ENCODE data around the gene STKLD1. TPM values are rescaled to one million over a fixed set of nuclear protein-coding genes. Genes with fewer than 3 reads are reported as not detected.

Gene STKLD1
- total and polyA plus RNA-seq, 2 donors (not counting 1 experiment from before 2014, with no cell fraction given), result 0.18 to 1.1 TPM

DNA sequence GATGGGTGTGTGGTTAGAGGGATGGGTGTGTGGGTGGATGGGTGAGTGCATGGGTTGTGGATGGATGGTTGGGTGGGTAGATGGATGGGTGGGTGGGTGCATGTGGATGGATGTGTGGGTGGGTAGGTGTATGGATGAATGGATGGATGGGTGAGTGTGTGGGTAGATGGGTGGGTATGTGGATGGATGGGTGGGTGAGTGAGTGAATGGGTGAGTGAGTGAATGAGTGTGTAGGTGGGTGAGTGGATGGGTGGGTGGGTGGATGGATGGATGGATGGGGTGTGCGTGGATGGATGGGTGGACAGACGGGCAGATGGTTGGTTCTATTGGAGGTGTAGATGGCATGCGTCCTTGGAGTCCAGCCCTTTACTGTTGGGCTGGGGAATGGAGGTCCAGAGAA, 17.2 kb downstream of the STKLD1 start:
- Histone ChIP-seq H3K27me3 (replicated peaks in 1 of 4; ENCODE audit: control extremely low read depth in 1 of 4, control insufficient read depth in 3 of 4, insufficient read depth in 4 of 4, low read length in 3 of 4) (peaks cover 0 to 12% (median 0%) of the 10 kb centered on the region in 4 experiments), H3K4me3 (ENCODE audit: control extremely low read depth in 1 of 5, extremely low read depth in 1 of 5, insufficient read depth in 1 of 5, low read depth in 2 of 5, low read length in 4 of 5) (no peak overlapping the region), H4K20me1 (ENCODE audit: control insufficient read depth, insufficient read depth, low read length, poor library complexity, severe bottlenecking) (no peaks in the 10 kb centered on the region), H2AFZ (ENCODE audit: insufficient read depth, low read depth, low read length, poor library complexity, severe bottlenecking) (no peak overlapping the region), H3K4me1 (ENCODE audit: control insufficient read depth in 2 of 2, insufficient read depth in 2 of 2, low read length in 2 of 2) (no peaks in the 10 kb centered on the region), H3K36me3 (replicated peaks in 1 of 2; ENCODE audit: control extremely low read depth in 1 of 2, control insufficient read depth in 1 of 2, extremely low read depth in 1 of 2, insufficient read depth in 2 of 2, low read length in 1 of 2) (no peaks in the 10 kb centered on the region), H3K79me2 (ENCODE audit: control insufficient read depth, insufficient read depth, low read length) (no peaks in the 10 kb centered on the region), H3K9me3 (ENCODE audit: control extremely low read depth in 1 of 3, control insufficient read depth in 2 of 3, insufficient read depth in 1 of 3, low read length in 2 of 3) (no peaks in the 10 kb centered on the region), H3K9ac (ENCODE audit: low read length) (no peak overlapping the region), H3K4me2 (replicated peaks; ENCODE audit: low read depth, low read length, poor library complexity, severe bottlenecking) (no peak overlapping the region), H3K27ac (ENCODE audit: low read length in 2 of 2) (no peak overlapping the region)
- ChIA-PET CTCF (no interaction called here), POLR2A (no interaction called here)
- WGBS (ENCODE audit: insufficient coverage), result 100% methylated on average over 3 of the region's 3 CpGs
- DNase-seq (no peak), ATAC-seq (ENCODE audit: low read depth) (no peak)
- no peaks in the 10 kb centered on the region for H3K4me1 Mint-ChIP-seq
- no peak overlapping the region for H3K27ac Mint-ChIP-seq
- intact Hi-C loops (cut with micrococcal nuclease), result no loop called here
- no peak overlapping the region for H3K4me3 Mint-ChIP-seq
- H3K27me3 Mint-ChIP-seq, result peaks cover 8% of the 10 kb centered on the region
- no peaks in the 10 kb centered on the region for H3K9me3 Mint-ChIP-seq (ENCODE audit: insufficient read depth)
- no peak for TF ChIP-seq EZH2 (IDR thresholded peaks at IDR 0.05; ENCODE audit: borderline replicate concordance, insufficient read depth, low read depth, low read length, poor library complexity, severe bottlenecking)
- TF ChIP-seq, protein P1, sequence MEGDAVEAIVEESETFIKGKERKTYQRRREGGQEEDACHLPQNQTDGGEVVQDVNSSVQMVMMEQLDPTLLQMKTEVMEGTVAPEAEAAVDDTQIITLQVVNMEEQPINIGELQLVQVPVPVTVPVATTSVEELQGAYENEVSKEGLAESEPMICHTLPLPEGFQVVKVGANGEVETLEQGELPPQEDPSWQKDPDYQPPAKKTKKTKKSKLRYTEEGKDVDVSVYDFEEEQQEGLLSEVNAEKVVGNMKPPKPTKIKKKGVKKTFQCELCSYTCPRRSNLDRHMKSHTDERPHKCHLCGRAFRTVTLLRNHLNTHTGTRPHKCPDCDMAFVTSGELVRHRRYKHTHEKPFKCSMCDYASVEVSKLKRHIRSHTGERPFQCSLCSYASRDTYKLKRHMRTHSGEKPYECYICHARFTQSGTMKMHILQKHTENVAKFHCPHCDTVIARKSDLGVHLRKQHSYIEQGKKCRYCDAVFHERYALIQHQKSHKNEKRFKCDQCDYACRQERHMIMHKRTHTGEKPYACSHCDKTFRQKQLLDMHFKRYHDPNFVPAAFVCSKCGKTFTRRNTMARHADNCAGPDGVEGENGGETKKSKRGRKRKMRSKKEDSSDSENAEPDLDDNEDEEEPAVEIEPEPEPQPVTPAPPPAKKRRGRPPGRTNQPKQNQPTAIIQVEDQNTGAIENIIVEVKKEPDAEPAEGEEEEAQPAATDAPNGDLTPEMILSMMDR (IDR thresholded peaks at IDR 0.05), result no peak

DNA sequence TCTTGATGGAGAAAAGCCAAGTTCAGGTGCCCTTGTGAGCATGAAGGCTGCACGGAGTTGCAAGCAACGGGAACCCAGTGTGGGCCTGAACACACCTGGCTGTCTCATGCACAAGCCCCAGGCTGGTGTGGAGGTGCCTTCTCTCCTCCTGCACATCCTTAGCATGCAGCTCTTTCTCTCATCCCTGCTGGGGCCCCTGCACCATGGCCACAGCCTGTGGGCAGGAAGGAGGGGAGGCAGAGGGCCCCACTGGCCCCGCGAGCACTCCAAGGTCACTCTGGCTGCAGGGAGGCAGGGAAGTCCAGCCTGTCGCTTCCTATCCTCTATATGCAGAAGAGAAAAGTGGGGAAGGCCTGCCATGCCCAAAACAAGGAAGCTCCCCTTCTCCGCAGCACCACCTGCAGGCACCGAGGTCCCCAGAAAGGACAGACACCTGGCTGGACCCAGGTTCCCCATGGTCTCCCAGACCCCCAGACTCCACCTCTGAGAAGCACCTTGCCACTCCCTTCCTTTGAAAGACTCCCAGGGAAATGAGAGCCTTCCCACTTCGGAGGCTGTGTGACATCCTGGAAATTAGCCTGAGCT, 18.6 kb downstream of the STKLD1 start:
- ChIA-PET CTCF (no interaction called here), POLR2A (no interaction called here)
- no peak overlapping the region for H3K4me3 ChIP-seq (ENCODE audit: control extremely low read depth in 1 of 5, extremely low read depth in 1 of 5, insufficient read depth in 1 of 5, low read depth in 2 of 5, low read length in 4 of 5)
- intact Hi-C loops (cut with micrococcal nuclease), result no loop called here
- no peaks in the 10 kb centered on the region for H3K4me1 ChIP-seq (ENCODE audit: control insufficient read depth in 2 of 2, insufficient read depth in 2 of 2, low read length in 2 of 2)
- no peak overlapping the region for H2AFZ ChIP-seq (ENCODE audit: insufficient read depth, low read depth, low read length, poor library complexity, severe bottlenecking)
- H3K27ac Mint-ChIP-seq, result no peak overlapping the region
- no peaks in the 10 kb centered on the region for H3K36me3 ChIP-seq (replicated peaks in 1 of 2; ENCODE audit: control extremely low read depth in 1 of 2, control insufficient read depth in 1 of 2, extremely low read depth in 1 of 2, insufficient read depth in 2 of 2, low read length in 1 of 2)
- no peaks in the 10 kb centered on the region for H4K20me1 ChIP-seq (ENCODE audit: control insufficient read depth, insufficient read depth, low read length, poor library complexity, severe bottlenecking)
- H3K9ac ChIP-seq (ENCODE audit: low read length), result no peak overlapping the region
- TF ChIP-seq EZH2 (IDR thresholded peaks at IDR 0.05; ENCODE audit: borderline replicate concordance, insufficient read depth, low read depth, low read length, poor library complexity, severe bottlenecking), result no peak
- TF ChIP-seq, protein P1 (IDR thresholded peaks at IDR 0.05), result no peak
- H3K4me3 Mint-ChIP-seq, result no peak overlapping the region
- H3K79me2 ChIP-seq (ENCODE audit: control insufficient read depth, insufficient read depth, low read length), result no peaks in the 10 kb centered on the region
- no peak for DNase-seq
- 53% methylated on average over 5 of the region's 8 CpGs for WGBS (ENCODE audit: insufficient coverage)
- H3K27me3 Mint-ChIP-seq, result peaks cover 6% of the 10 kb centered on the region
- H3K9me3 Mint-ChIP-seq (ENCODE audit: insufficient read depth), result no peaks in the 10 kb centered on the region
- no peak for ATAC-seq (ENCODE audit: low read depth)
- no peaks in the 10 kb centered on the region for H3K9me3 ChIP-seq (ENCODE audit: control extremely low read depth in 1 of 3, control insufficient read depth in 2 of 3, insufficient read depth in 1 of 3, low read length in 2 of 3)
- no peaks in the 10 kb centered on the region for H3K4me1 Mint-ChIP-seq
- H3K27me3 ChIP-seq (replicated peaks in 1 of 4; ENCODE audit: control extremely low read depth in 1 of 4, control insufficient read depth in 3 of 4, insufficient read depth in 4 of 4, low read length in 3 of 4), result peaks cover 0 to 4% (median 0%) of the 10 kb centered on the region in 4 experiments
- no peak overlapping the region for H3K27ac ChIP-seq (ENCODE audit: low read length in 2 of 2)
- H3K4me2 ChIP-seq (replicated peaks; ENCODE audit: low read depth, low read length, poor library complexity, severe bottlenecking), result no peak overlapping the region
